HG03095 (cell line): ENCODE measurements around the gene OSBPL5.
"Not testable (repeated sequence)": the region's sequence is repeated elsewhere in the genome, so short reads cannot be mapped to it uniquely, and the experiment has no call there.

Source experiments
- ATAC-seq: cut with Tn5 transposase; IDR thresholded peaks from one replicate; pipeline ENCODE4 v1.9.1; 2021; ENCODE audit warnings: moderate library complexity; ENCODE audit not compliant: unreplicated experiment

OSBPL5 gene

GRCh38 chr11:3123761-3124733 lies 41.1 kb downstream of the OSBPL5 start:
- no peak for ATAC-seq

GRCh38 chr11:3123305-3123704 lies 41.8 kb downstream of the OSBPL5 start:
- ATAC-seq: no peak

GRCh38 chr11:3122775-3123201 lies 42.3 kb downstream of the OSBPL5 start:
- ATAC-seq: no peak

DNA sequence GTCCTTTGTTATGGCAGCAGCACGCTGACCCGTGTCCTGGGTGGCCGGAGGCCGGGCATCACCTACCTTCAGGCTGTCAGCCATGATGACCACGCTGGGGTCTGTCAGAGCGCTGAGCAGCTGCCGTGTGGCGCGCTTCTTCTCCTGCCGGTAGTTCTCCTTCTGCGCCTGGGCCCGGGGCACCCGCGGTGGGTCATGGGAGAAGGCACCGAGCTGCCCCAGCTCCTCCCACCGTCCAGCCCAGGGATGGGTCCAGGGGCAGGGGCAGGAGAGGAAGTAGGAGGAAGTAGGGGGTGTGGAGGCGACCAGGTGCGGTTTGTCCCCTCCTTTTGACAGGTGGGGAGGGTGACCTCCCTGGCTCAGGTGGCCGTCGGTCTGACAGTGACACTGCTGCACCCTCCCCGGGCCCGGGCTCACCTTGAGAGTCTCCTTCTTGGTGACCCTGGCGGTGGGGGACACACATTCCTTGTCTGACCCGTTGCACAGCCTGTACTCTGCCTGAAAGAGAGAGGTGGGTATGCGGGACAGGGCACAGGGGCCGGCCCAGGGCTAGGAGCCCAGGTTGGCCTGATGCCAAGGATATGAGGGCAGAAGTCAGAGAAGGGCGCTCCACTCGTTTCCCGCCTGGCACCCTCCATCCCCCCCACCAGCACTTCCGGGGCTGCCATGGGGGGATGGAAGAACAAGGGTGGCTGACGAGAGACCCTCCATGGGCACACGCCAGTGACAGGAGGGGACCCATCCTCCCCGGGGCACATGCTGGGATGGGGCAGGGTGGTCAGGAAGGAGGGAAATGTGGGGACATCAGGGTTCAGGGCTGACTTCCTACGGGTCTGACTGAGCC lies 43.0 kb downstream of the OSBPL5 start:
- ATAC-seq: no peak

DNA sequence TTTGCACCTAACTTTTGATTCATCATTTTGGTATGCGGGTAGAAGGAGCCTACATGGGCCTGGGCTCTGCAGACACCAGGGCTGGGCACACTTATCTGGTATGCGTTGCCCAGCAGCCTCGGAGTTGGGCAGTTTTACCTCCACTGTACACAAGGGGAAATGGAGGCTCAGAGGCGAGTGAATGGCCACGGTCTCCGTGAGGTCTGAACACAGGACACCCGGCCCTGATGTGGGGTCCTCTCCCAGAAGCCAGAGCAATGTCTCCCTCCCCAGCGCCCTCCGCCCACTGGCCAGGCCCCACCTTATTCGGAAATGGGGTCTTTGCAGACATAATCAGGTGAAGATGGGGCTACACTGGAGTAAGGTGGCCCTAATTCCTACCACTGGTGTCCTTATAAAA lies 43.7 kb downstream of the OSBPL5 start:
- ATAC-seq: no peak

GRCh38 chr11:3120071-3120792 lies 44.9 kb downstream of the OSBPL5 start:
- ATAC-seq: no peak

GRCh38 chr11:3119141-3119821 lies 45.8 kb downstream of the OSBPL5 start:
- ATAC-seq: no peak

GRCh38 chr11:3115321-3115720 lies 49.8 kb downstream of the OSBPL5 start:
- no peak for ATAC-seq

GRCh38 chr11:3113661-3114060 lies 51.4 kb downstream of the OSBPL5 start:
- ATAC-seq: not testable (repeated sequence)

DNA sequence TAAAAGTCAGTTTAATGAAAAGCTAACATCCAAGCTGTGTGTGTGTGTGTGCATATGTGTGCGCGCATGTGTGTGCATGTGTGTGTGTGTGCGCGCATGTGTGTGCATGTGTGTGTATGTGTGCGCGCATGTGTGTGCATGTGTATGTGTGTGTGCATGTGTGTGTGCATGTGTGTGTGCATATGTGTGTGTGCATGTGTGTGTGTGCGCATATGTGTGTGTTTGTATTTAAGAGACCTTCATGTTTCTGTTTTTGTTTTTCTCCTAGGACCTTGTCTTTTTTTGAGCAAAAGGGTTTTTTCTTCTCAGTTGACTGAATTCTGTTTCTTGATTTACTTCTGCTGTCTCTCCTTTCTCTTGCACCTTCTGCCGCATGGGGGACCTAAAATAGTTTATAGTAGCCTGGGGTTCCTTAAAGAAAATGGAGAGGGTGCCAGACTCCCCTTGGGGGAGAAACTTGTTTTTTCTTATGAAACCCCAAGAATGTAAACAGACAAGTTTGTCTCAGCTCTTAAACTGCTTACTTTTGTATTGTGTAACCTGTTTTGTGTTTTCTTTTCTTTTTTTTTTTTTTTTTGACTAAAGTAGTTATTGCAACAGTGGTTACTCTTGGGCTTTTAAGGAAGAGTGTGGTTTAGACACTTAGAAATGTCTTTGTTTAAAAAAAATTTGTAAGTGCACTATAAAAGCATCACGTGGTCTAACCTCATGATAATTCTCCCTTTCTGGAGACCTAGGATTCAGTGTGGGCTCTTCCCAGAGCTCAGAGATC lies 53.0 kb downstream of the OSBPL5 start:
- no peak for ATAC-seq

DNA sequence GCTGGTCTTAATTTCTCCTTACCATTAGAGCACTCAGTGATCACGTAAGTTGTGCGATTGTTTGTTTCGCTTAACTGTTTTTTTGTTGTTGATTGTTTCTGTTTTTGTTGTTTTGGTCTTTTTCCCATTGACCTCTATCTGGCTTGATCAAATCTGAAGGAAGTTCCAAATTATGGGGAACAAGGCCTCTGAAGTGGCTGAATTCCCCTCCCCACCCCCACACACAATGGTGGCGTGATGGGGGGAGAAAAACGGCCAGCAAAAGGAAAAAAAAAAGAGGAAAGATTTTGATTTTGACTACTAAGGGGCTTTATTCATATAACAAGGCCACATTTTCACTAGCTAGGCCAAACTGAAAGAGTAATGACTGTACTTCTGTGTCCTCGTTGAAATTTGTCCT lies 53.6 kb downstream of the OSBPL5 start:
- ATAC-seq: no peak

DNA sequence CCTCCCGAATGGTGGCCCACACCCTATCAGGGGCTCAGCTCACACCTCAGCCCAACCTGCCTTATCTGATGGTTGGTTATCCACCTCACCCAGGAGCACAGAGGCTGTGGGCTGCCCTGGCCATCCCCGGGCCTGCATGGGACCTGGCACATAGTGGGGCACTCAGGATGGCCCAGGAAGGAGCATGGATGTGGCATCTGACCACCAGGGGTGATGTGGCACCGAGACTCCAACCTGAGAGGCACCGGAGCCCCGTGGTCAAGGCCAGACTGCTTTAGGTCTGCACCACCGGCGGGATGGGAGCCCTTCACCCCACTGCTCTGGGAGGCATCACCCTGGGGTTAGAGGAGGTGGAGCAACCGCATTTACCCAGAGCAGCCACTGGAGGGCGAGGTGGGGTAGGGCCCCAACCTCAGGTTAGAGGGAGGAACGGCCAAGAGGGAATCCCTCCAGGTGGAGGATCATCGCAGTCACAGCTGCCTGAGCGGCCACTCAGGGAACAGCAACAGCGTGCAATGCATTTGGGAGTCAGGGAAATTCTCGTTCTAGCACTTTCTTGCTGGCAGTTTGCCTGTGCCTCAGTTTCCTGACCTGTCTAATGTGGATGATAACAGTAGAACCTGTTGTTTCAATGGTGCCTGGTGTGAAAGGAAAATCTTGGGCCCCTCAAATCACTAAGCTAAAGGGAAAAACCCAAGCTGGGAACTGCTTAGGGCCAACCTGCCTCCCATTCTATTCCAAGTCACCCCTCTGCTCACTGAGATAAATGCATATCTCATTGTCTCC lies 55.0 kb downstream of the OSBPL5 start:
- no peak for ATAC-seq

DNA sequence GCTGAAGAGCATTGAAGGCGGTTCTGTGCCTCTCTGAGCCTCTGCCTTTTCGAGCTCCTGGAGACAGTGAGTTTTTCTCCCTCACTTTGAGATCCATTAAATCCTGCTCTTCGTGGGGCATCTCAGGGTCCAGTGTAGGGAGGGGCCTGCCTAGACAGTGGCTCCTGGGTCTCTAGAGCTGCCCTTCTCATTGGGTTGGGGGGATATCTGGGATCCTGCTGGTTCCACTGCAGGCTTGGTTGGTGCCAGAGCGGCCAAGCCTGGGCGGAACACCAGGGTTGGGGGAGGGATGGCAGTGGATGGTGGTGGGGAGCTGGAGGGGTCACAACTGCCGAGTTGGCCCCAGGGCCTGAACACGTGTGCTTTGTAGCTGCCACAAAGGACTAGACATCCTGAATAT lies 55.7 kb downstream of the OSBPL5 start:
- ATAC-seq: no peak

GRCh38 chr11:3108183-3108721 lies 56.9 kb downstream of the OSBPL5 start:
- no peak for ATAC-seq

DNA sequence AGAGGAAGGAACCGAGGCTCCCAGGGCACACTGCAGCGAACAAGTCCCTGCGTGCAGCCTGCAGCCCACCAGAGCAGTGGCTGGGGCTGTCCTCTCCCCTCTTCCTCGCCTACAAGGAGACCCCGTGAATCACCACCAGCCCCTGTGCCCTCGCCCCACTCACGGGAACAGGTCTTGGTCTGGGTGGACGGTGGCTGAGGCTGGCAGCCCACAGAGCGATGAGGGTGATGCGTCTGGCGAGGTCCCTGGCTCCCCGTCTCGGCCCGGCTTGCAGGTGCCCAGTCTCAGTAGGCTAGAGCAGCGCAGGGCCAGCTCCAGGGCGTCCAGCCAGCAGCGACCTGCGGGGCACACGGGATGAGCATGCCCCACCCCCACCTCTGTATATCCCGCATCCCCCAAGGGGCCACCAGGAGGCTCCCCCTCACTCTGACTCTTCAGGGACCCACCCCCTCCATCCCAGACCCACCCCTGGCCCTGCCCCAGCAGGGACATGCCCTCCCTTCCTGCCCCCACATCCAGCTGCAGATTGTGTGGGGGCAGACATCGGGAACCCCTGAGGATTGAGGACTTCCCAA lies 57.4 kb downstream of the OSBPL5 start:
- no peak for ATAC-seq

- no peak for ATAC-seq
Measured at GRCh38 chr11:3106736-3107524, 58.2 kb downstream of the OSBPL5 start.
